GM06990 (cell line): ENCODE data around the gene ALAS2.

Experiments used
- DNase-seq: peaks from one replicate; pipeline ENCODE4 v3.0.0-alpha.2; 2011; ENCODE audit not compliant: insufficient read length; ENCODE audit errors: extremely low read depth
- H3K27me3 ChIP-seq: replicated peaks from 2 replicates; pipeline ENCODE4 v1.6.0; 2011; ENCODE audit warnings: low read length; ENCODE audit not compliant: control insufficient read depth, insufficient read depth
- H3K36me3 ChIP-seq: 2 replicates; pipeline ENCODE4 v1.5.1; 2011; ENCODE audit warnings: low read length; ENCODE audit not compliant: control insufficient read depth, insufficient read depth
- H3K4me3 ChIP-seq: replicated peaks from 2 replicates; pipeline ENCODE4 v1.5.1; 2011; ENCODE audit warnings: low read depth, mild to moderate bottlenecking, control low read depth, low read length
- CTCF ChIP-seq: IDR thresholded peaks from 2 replicates; pipeline ENCODE4 v1.5.1; 2011; ENCODE audit warnings: low read length, control low read depth, mild to moderate bottlenecking, inconsistent platforms; ENCODE audit not compliant: insufficient read depth, poor library complexity, severe bottlenecking

Gene ALAS2

DNA sequence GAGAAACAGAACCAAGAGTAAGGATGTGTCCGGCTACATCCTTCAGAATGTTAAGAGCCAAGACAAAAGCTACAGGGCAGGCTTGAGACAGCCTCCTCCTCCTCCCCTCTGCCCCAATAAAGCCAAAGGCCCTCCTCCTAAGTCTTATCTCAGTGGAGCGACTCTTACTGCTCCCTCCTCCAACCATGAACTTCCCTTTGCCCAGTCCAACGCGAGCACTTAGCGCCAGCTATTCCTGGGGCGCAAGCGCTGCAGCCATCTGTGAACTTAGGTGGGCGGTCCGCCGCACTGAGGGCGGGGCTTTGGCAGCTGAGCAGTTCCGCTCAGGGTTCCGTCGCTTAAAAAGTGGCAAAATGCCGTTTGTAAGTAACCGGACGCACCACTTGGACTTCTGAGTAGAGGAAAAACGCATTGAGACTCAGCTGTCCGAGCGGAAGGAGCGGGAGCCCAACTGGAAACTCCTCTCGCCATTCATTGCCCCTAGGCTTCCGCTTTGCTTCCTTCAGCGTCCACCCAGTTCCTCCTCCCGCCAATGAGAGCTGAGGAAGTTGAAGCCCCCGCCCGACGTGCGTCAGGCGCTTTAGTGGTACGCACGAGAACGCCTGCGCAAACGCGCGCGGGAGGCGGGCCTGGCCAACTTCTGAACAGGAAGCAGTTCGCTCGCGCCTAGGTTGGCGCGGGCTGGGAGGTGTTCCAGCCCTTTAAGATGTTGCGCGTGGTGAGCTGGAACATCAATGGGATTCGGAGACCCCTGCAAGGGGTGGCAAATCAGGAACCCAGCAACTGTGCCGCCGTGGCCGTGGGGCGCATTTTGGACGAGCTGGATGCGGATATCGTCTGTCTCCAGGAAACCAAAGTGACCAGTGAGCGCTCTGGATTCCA, 30.8 kb downstream of the ALAS2 start, which contains the start of gene APEX2:
APEX2 (plus strand) TSS at position 647 of the 882 bp plus-strand sequence; CDS start at position 707, 60 bp downstream.
- no peaks in the 10 kb centered on the region for H3K27me3 ChIP-seq
- peak; percentile 91 for DNase-seq
- H3K4me3 ChIP-seq: peak within 1 kb of the TSS; percentile 80
- TF ChIP-seq CTCF: no peak
- peaks cover 6% of the 10 kb centered on the region for H3K36me3 ChIP-seq

DNA sequence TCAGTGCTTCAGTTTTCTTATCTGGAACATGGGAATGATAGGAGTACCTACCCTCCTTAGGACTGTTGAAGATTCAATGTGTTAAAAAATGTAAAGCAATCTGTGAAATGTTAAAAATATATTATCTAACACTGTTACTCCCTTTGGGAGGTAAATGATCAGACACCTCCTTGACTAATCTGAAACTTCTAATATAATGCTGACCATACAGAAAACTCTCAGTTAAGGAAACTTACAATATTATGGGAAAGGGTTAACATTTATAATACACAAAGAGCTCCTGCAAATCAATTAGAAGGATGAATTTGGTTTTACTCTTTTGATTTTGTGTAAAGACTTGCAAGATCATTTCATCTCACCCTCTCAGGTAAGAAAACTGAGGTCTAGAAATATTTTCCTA, 35.2 kb downstream of the ALAS2 start:
- Histone ChIP-seq H3K27me3 (no peaks in the 10 kb centered on the region), H3K4me3 (no peak overlapping the region), H3K36me3 (no peaks in the 10 kb centered on the region)
- TF ChIP-seq CTCF: no peak
- no peak for DNase-seq

- no peak for DNase-seq
- no peak for TF ChIP-seq CTCF
- H3K36me3 ChIP-seq: no peaks in the 10 kb centered on the region
- no peaks in the 10 kb centered on the region for H3K27me3 ChIP-seq
- H3K4me3 ChIP-seq: no peak overlapping the region
These were observed 36.0 kb downstream of the ALAS2 start for GRCh38 chrX:54994668-54995351.

- Histone ChIP-seq H3K4me3 (no peak within 1 kb of the TSS), H3K27me3 (no peaks in the 10 kb centered on the region), H3K36me3 (no peaks in the 10 kb centered on the region)
- TF ChIP-seq CTCF: no peak
- DNase-seq: no peak
These were observed 36.7 kb downstream of the ALAS2 start, which contains the start of gene PFKFB1 for GRCh38 chrX:54994099-54994498. Gene PFKFB1, minus strand, starts transcription at chrX:54994188. Its CDS starts 181 bp downstream, at chrX:54994007.

DNA sequence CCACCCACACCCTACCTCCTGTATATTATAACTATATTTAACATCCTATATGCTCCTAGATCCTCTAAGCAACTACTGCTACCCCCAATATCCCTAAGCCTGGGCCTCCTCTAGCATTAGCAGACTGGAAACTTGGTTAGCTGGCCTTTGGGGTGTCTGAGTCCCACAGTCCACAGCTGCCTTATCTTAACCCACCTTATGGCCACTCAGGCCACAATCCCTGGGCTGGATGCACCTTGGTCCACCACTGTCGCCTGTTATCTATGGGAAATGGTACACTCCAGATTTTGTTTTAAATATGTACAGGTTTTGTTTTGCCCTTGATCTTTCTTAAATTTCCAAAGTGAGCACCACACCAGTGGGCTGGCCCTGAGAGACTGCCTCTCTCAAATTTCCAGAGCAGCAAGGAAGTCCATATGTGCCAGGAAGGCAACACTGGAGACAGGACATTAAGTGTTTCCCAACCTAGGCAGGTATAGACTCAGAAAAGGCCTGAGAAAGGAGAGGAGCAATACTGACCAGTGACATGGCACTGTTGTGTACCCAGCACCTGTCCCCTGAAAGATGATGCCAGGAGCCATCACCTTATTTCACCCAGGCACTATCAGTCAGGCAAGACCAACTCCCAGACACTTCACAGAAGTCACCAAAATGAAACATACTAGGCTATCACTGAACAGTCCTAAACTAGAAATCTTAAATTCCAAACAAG, 37.7 kb downstream of the ALAS2 start:
- no peaks in the 10 kb centered on the region for H3K27me3 ChIP-seq
- no peaks in the 10 kb centered on the region for H3K36me3 ChIP-seq
- DNase-seq: no peak
- H3K4me3 ChIP-seq: no peak overlapping the region
- no peak for TF ChIP-seq CTCF
